Panc1 (cell line): ENCODE measurements around the gene ITGA11. TPM values are rescaled to one million over a fixed set of nuclear protein-coding genes. Genes with fewer than 3 reads are reported as not detected.

Source experiments
- ATAC-seq: fragments of 200-7000 bp; cut with Tn5 transposase; 2 replicates; pipeline ENCODE4 v1.9.1; 2020; ENCODE audit warnings: mild to moderate bottlenecking, moderate library complexity
- BruUV-seq: library from RNA; stranded (reverse); fragments of 400-500 nt; replicated peaks from 2 replicates; lab custom pipeline; 2021; lab: Mats Ljungman, UMichigan
- CTCF ChIA-PET: fragments of 300-600 bp; sonication (Branson Sonifier 250); formaldehyde crosslinking; loops from one replicate; lab custom pipeline; 2022; ENCODE audit warnings: antibody characterized with exemption; lab: Charles Lee
- POLR2A ChIA-PET: fragments of 300-600 bp; sonication (Branson Sonifier 250); formaldehyde crosslinking; loops from one replicate; lab custom pipeline; 2022; ENCODE audit warnings: antibody characterized with exemption; lab: Charles Lee
- DNase-seq: peaks from one replicate; pipeline ENCODE4 v3.0.0-alpha.2; 2010; ENCODE audit warnings: low read depth, low spot score
- H3K27ac ChIP-seq: 2 replicates; pipeline ENCODE4 v1.5.1; 2011; ENCODE audit warnings: mild to moderate bottlenecking, low read length, inconsistent platforms
- H3K27me3 ChIP-seq: fragments of 200-500 bp; sonication (Bioruptor generic); 2 replicates; pipeline ENCODE4 v1.6.0; 2014; ENCODE audit warnings: low read length, inconsistent platforms; ENCODE audit not compliant: control insufficient read depth, insufficient read depth
- H3K36me3 ChIP-seq: fragments of 200-500 bp; sonication (Bioruptor generic); 2 replicates; pipeline ENCODE4 v1.5.1; 2014; ENCODE audit warnings: inconsistent platforms, mild to moderate bottlenecking, low read length, moderate library complexity; ENCODE audit not compliant: control insufficient read depth, insufficient read depth
- H3K4me1 ChIP-seq: 2 replicates; pipeline ENCODE4 v1.5.1; 2011; ENCODE audit warnings: inconsistent platforms, mild to moderate bottlenecking, low read length, moderate library complexity; ENCODE audit not compliant: control insufficient read depth, insufficient read depth
- H3K4me3 ChIP-seq, 2 experiments: 2 replicates each; pipeline ENCODE4 v1.5.1; 2011 to 2012; ENCODE audit warnings: low read depth in 2 of 2, low read length in 2 of 2, mild to moderate bottlenecking in 2 of 2, inconsistent platforms in 1 of 2, moderate library complexity in 1 of 2
- H3K9me3 ChIP-seq: fragments of 200-500 bp; sonication (Bioruptor generic); 2 replicates; pipeline ENCODE4 v1.5.1; 2014; ENCODE audit warnings: low read depth, mild to moderate bottlenecking, inconsistent platforms, low read length, moderate library complexity; ENCODE audit not compliant: control insufficient read depth, insufficient read depth
- CTCF ChIP-seq: fragments of 450-650 bp; IDR thresholded peaks from 2 replicates; pipeline ENCODE4 v1.5.1; 2017; ENCODE audit warnings: mild to moderate bottlenecking
- POLR2AphosphoS5 ChIP-seq: IDR thresholded peaks from 2 replicates; pipeline ENCODE4 v1.6.1; 2012; ENCODE audit warnings: mild to moderate bottlenecking, low read depth, low read length, moderate library complexity
- REST ChIP-seq, 2 experiments: IDR thresholded peaks; 2 replicates each; pipeline ENCODE4 v1.6.1; 2011 to 2012; ENCODE audit warnings: low read depth in 2 of 2, control low read depth in 1 of 2, low read length in 1 of 2, mild to moderate bottlenecking in 1 of 2, moderate library complexity in 1 of 2; ENCODE audit not compliant: insufficient read depth in 1 of 2
- SIN3A ChIP-seq: IDR thresholded peaks from 2 replicates; pipeline ENCODE4 v1.6.1; 2012; ENCODE audit warnings: low read depth, mild to moderate bottlenecking, low read length, moderate library complexity, borderline replicate concordance; ENCODE audit not compliant: insufficient read depth
- TCF7L2 ChIP-seq: IDR thresholded peaks from 2 replicates; pipeline ENCODE4 v1.6.1; 2011; ENCODE audit warnings: mild to moderate bottlenecking, low read depth, low read length, inconsistent platforms
- in situ Hi-C: cut with HindIII; loops from 2 replicates; pipeline ENCODE4 v1.10.0; 2016; ENCODE audit warnings: low sequenced_read_pairs, low pct_unique_long_range_greater_than_20kb
- intact Hi-C: fragments of 100-400 bp; cut with micrococcal nuclease; formaldehyde crosslinking; loops from one replicate; pipeline ENCODE4 v1.10.0; 2022; ENCODE audit not compliant: unreplicated experiment
- total RNA-seq: library from RNA; stranded (reverse); gene quantifications from one replicate; pipeline ENCODE4 v1.2.1, GENCODE V29; 2021; ENCODE audit not compliant: unreplicated experiment

ITGA11 gene
- total RNA-seq, 1 experiment from 2014 or later, result 0.28 TPM

DNA sequence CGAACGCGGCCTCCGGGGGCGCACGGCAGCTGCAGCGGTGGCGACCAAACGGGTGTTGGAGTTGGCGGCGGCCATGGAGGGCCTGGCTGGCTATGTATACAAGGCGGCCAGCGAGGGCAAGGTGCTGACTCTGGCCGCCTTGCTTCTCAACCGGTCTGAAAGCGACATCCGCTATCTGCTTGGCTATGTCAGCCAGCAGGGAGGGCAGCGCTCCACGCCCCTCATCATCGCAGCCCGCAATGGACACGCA, 153.7 kb downstream of the ITGA11 start:
- DNase-seq (no peak), ATAC-seq (no peak)
- Histone ChIP-seq H3K4me3 (peak overlapping the region; percentile 81 to 98), H3K4me1 (peaks cover 28% of the 10 kb centered on the region), H3K27me3 (no peaks in the 10 kb centered on the region), H3K9me3 (no peaks in the 10 kb centered on the region), H3K27ac (peak overlapping the region; percentile 99), H3K36me3 (peaks cover 6% of the 10 kb centered on the region; the same call in 1 of the 2 replicates)
- ChIA-PET CTCF (interaction anchor here (2.2 kb wide), 1 partner anchor 25 kb away, joined by 5 read pairs; no protein-coding TSS in a partner anchor), POLR2A (interaction anchor here (0.6 kb wide), 2 partner anchors 46 to 880 kb away, joined by 3 to 16 read pairs; no protein-coding TSS in a partner anchor)
- BruUV-seq, result no TSS peak
- TF ChIP-seq POLR2AphosphoS5 (no peak), CTCF (peak; percentile 47), REST (IDR thresholded peaks at IDR 0.05; ENCODE audit: insufficient read depth in 1 of 2, low read depth in 2 of 2, low read length in 1 of 2) (no peak), SIN3A (0 out of 2 replicates have a peak, but pooled peaks have one; percentile 15)
- intact Hi-C loops, result no loop called here
- in situ Hi-C loops, result no loop called here

- DNase-seq (peak; percentile 72), ATAC-seq (peak; percentile 93)
- TF ChIP-seq REST (IDR thresholded peaks at IDR 0.05; ENCODE audit: insufficient read depth in 1 of 2, low read depth in 2 of 2, low read length in 1 of 2) (no peak), CTCF (no peak), SIN3A (no peak; the same call in 1 of the 2 replicates), TCF7L2 (0 out of 2 replicates have a peak, but pooled peaks have one; percentile 31), POLR2AphosphoS5 (peak; percentile 90)
- CTCF ChIA-PET, result interaction anchor here (2.2 kb wide), 1 partner anchor 25 kb away, joined by 5 read pairs; no protein-coding TSS in a partner anchor
- POLR2A ChIA-PET, result interaction anchor here (0.6 to 1.2 kb wide), 5 partner anchors 47 to 881 kb away, joined by 3 to 16 read pairs (median 3); no protein-coding TSS in a partner anchor
- Histone ChIP-seq H3K27ac (peak within 1 kb of the TSS; percentile 99), H3K4me1 (peaks cover 31% of the 10 kb centered on the region), H3K27me3 (no peaks in the 10 kb centered on the region), H3K9me3 (no peaks in the 10 kb centered on the region), H3K36me3 (peaks cover 6% of the 10 kb centered on the region; the same call in 1 of the 2 replicates), H3K4me3 (peak within 1 kb of the TSS; percentile 81 to 98)
- intact Hi-C loops, result no loop called here
- no TSS peak for BruUV-seq
- in situ Hi-C loops, result no loop called here
Measured at GRCh38 chr15:68277603-68278344, 154.2 kb downstream of the ITGA11 start, which contains the start of gene FEM1B. Gene FEM1B, plus strand, starts transcription at chr15:68277745. Its CDS starts 673 bp downstream, at chr15:68278418.
